ENCODE data around the gene ANAPC4. TPM values are rescaled to one million over a fixed set of nuclear protein-coding genes. Genes with fewer than 3 reads are reported as not detected.

The ANAPC4 gene
- total RNA-seq, 4 donors from 2014 or later, result 30.0 to 68.4 (median 32.6) TPM

DNA sequence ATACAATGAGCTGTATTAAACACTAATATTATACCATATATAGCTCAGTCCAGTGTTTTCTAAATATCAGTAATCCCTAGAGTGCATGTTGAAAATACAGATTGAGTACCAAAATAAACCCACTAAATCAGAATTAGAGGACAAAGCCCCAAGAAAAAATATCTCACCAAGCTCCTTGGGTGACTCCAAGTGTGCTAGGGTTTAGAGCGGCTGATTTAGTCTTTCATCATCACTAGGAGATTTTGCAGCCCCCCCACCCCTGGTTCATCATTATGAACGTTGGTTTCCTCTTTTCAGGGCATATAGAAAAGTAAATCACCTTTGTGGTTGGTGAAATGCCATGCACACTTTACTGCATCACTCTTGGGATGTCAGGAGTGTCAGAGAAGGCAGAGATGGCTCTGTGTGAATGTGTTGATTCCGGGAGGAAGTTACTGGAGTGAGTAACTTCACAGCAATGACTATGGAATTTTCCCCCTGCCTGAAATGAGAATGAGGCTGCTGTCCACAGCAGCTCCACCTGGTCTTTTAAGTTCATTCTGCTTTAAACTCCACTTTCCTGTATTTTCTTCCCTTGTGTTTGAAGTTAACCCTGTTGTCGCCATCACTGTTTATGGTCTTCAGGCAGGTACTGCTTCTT is 25.2 kb upstream of the ANAPC4 start:
- intact Hi-C loops (cut with DNase I), result no loop called here
- H3K36me3 ChIP-seq, result no peaks in the 10 kb centered on the region
- no peaks in the 10 kb centered on the region for H3K27me3 ChIP-seq
- no peak for DNase-seq
- H3K27ac ChIP-seq, result no peak overlapping the region
- H3K9me3 ChIP-seq, result no peaks in the 10 kb centered on the region
- H3K4me3 ChIP-seq (replicated peaks in 1 of 3), result no peak overlapping the region
- TF ChIP-seq, protein P1, sequence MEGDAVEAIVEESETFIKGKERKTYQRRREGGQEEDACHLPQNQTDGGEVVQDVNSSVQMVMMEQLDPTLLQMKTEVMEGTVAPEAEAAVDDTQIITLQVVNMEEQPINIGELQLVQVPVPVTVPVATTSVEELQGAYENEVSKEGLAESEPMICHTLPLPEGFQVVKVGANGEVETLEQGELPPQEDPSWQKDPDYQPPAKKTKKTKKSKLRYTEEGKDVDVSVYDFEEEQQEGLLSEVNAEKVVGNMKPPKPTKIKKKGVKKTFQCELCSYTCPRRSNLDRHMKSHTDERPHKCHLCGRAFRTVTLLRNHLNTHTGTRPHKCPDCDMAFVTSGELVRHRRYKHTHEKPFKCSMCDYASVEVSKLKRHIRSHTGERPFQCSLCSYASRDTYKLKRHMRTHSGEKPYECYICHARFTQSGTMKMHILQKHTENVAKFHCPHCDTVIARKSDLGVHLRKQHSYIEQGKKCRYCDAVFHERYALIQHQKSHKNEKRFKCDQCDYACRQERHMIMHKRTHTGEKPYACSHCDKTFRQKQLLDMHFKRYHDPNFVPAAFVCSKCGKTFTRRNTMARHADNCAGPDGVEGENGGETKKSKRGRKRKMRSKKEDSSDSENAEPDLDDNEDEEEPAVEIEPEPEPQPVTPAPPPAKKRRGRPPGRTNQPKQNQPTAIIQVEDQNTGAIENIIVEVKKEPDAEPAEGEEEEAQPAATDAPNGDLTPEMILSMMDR (IDR thresholded peaks at IDR 0.05), result no peak
- no peak for TF ChIP-seq POLR2A (IDR thresholded peaks at IDR 0.05)
- H3K4me1 ChIP-seq, result no peaks in the 10 kb centered on the region
- WGBS, 2 donors, result 85 to 88% methylated on average over 4 of the region's 4 CpGs

DNA sequence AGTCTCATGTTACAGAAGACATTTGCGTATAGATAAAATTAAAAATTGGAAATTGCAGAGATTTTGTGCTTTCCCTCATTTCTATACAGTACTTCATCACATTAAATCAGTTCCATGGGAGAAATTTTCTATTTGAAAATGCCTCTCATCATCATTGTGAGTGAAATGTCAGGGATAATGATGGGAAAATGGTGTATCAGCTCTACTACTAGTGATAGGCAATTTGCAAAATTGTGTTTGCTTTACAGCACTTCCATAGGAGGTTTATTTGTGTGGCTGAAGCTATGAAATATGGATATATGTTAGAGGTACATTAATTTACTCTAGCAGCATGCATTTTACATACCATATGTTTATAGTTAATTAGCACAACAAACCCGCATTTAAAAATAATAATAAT is 21.0 kb upstream of the ANAPC4 start:
- H3K9me3 ChIP-seq, result no peaks in the 10 kb centered on the region
- 95 to 97% methylated on average over 2 of the region's 2 CpGs for WGBS, 2 donors
- no peaks in the 10 kb centered on the region for H3K4me1 ChIP-seq
- no peak for DNase-seq
- no peaks in the 10 kb centered on the region for H3K36me3 ChIP-seq
- H3K4me3 ChIP-seq (replicated peaks in 1 of 3), result no peak overlapping the region
- TF ChIP-seq, protein P1 (IDR thresholded peaks at IDR 0.05), result no peak
- TF ChIP-seq POLR2A (IDR thresholded peaks at IDR 0.05), result no peak
- intact Hi-C loops (cut with DNase I), result no loop called here
- no peaks in the 10 kb centered on the region for H3K27me3 ChIP-seq
- no peak overlapping the region for H3K27ac ChIP-seq

DNA sequence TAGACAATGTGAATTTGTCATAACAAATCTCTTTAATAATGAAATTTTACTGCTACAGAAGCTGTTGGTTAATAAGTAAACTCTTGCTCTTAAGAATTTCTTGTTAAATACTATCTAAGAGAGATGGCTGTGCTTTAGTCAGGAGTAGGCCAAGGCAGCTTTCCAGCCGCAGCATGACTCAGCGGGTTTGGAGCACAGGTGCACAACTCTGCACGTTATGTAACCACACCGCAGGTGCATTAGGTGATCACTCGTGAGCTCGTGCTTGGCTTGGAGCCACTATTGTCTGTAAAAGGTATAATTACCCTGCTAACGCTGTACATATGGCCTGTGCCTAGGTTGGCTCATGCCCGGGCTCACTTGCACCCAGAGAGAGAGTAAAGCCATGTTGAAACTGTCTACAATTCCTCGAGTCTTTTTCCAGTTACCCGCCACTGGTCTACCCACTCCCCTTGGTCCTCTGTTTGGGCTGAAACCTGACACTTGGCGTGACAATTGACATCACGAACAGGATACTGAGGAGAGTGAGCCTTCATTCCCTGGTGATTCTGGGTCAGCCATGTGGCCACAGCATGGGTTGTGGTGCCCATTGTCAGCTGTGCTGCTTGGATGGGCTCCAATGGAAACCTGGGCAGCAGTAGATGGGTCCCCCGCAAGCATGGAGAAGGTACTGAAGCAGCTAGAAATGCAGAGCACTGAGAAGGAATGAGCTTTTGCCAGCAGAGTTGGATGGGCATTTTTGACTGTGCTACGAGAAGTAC is 18.4 kb upstream of the ANAPC4 start:
- no peak for DNase-seq
- H3K27ac ChIP-seq, result no peak overlapping the region

GRCh38 chr4:25361253-25361652 is 15.8 kb upstream of the ANAPC4 start:
- TF ChIP-seq POLR2A (IDR thresholded peaks at IDR 0.05), result no peak
- TF ChIP-seq, protein P1 (IDR thresholded peaks at IDR 0.05), result no peak
- Histone ChIP-seq H3K36me3 (no peaks in the 10 kb centered on the region), H3K27me3 (no peaks in the 10 kb centered on the region), H3K4me3 (replicated peaks in 1 of 3) (no peak overlapping the region), H3K27ac (no peak overlapping the region), H3K4me1 (no peaks in the 10 kb centered on the region), H3K9me3 (no peaks in the 10 kb centered on the region)
- intact Hi-C loops (cut with DNase I), result loop anchor here (10.0 kb wide), 1 partner anchor 186 kb away; no protein-coding TSS in a partner anchor
- no peak for DNase-seq
- WGBS, 2 donors, result 95% methylated on average over 9 of the region's 9 CpGs

More for the DNA sequence above, 18.4 kb upstream of the ANAPC4 start:
- no peaks in the 10 kb centered on the region for H3K36me3 ChIP-seq
- no peak for TF ChIP-seq POLR2A (IDR thresholded peaks at IDR 0.05)
- TF ChIP-seq, protein P1 (IDR thresholded peaks at IDR 0.05), result no peak
- no peaks in the 10 kb centered on the region for H3K4me1 ChIP-seq
- no peak overlapping the region for H3K4me3 ChIP-seq (replicated peaks in 1 of 3)
- H3K27me3 ChIP-seq, result no peaks in the 10 kb centered on the region
- intact Hi-C loops (cut with DNase I), result no loop called here
- no peaks in the 10 kb centered on the region for H3K9me3 ChIP-seq
- 91 to 95% methylated on average over 14 of the region's 14 CpGs for WGBS, 2 donors
